PC-3 (cell line): ENCODE results near the gene CEACAM19. TPM values are rescaled to one million over a fixed set of nuclear protein-coding genes. Genes with fewer than 3 reads are reported as not detected.

Source experiments
- ATAC-seq: fragments of 200-7000 bp; cut with Tn5 transposase; 2 replicates; pipeline ENCODE4 v1.9.1; 2020; ENCODE audit warnings: mild to moderate bottlenecking, moderate library complexity
- BruUV-seq: library from RNA; stranded (reverse); fragments of 400-500 nt; replicated peaks from 2 replicates; lab custom pipeline; 2021; lab: Mats Ljungman, UMichigan
- CTCF ChIA-PET: fragments of 300-600 bp; sonication (Branson Sonifier 250); formaldehyde crosslinking; loops from one replicate; lab custom pipeline; 2022; ENCODE audit warnings: antibody characterized with exemption; lab: Charles Lee
- POLR2A ChIA-PET: fragments of 300-600 bp; sonication (Branson Sonifier 250); formaldehyde crosslinking; loops from one replicate; lab custom pipeline; 2022; ENCODE audit warnings: antibody characterized with exemption; ENCODE audit not compliant: unreplicated experiment; lab: Charles Lee
- DNase-seq: peaks from one replicate; pipeline ENCODE4 v3.0.0-alpha.2; 2015
- H2AFZ ChIP-seq: fragments of 300-600 bp; sonication (generic); 2 replicates; pipeline ENCODE4 v1.6.0; 2016; ENCODE audit warnings: antibody characterized with exemption, low read length
- H3F3A ChIP-seq: fragments of 300-600 bp; sonication (generic); one replicate; pipeline ENCODE4 v1.6.0; 2017; ENCODE audit warnings: antibody characterized with exemption, low read length, control low read depth, mild to moderate bottlenecking; ENCODE audit not compliant: unreplicated experiment
- H3K27ac ChIP-seq: fragments of 300-600 bp; sonication (generic); 2 replicates; pipeline ENCODE4 v1.5.1; 2016; ENCODE audit warnings: mild to moderate bottlenecking, low read length
- H3K27me3 ChIP-seq: fragments of 300-600 bp; sonication (generic); 2 replicates; pipeline ENCODE4 v1.6.1; 2016; ENCODE audit warnings: low read length, mixed read lengths
- H3K36me3 ChIP-seq: fragments of 300-600 bp; sonication (generic); 2 replicates; pipeline ENCODE4 v1.6.1; 2016; ENCODE audit warnings: low read depth, mixed run types, low read length, mixed read lengths
- H3K4me1 ChIP-seq: fragments of 300-600 bp; sonication (generic); 2 replicates; pipeline ENCODE4 v1.5.1; 2016; ENCODE audit warnings: low read length; ENCODE audit not compliant: insufficient read depth
- H3K4me2 ChIP-seq: fragments of 300-600 bp; sonication (generic); 2 replicates; pipeline ENCODE4 v1.6.0; 2016; ENCODE audit warnings: low read length
- H3K4me3 ChIP-seq: fragments of 300-600 bp; sonication (generic); 2 replicates; pipeline ENCODE4 v1.5.1; 2016; ENCODE audit warnings: mild to moderate bottlenecking, low read length, mixed read lengths
- H3K79me2 ChIP-seq: fragments of 300-600 bp; sonication (generic); 2 replicates; pipeline ENCODE4 v1.6.1; 2017; ENCODE audit warnings: low read length, mixed read lengths
- H3K9ac ChIP-seq: fragments of 300-600 bp; sonication (generic); 2 replicates; pipeline ENCODE4 v1.6.0; 2016; ENCODE audit warnings: mild to moderate bottlenecking, low read length
- H3K9me2 ChIP-seq: fragments of 300-600 bp; sonication (generic); replicated peaks from 2 replicates; pipeline ENCODE4 v1.6.1; 2016; ENCODE audit warnings: mixed run types, low read length, mixed read lengths
- H3K9me3 ChIP-seq: fragments of 300-600 bp; sonication (generic); 2 replicates; pipeline ENCODE4 v1.6.1; 2016; ENCODE audit warnings: low read length, mixed read lengths
- H4K20me1 ChIP-seq: fragments of 300-600 bp; sonication (generic); 2 replicates; pipeline ENCODE4 v1.6.1; 2016; ENCODE audit warnings: low read length, mixed read lengths
- CTCF ChIP-seq: fragments of 300-600 bp; sonication (generic); conservative IDR thresholded peaks from 2 replicates; pipeline ENCODE4 v1.5.1; 2017; ENCODE audit warnings: antibody characterized with exemption, low read depth, mild to moderate bottlenecking, low read length
- EZH2 ChIP-seq: fragments of 300-600 bp; sonication (generic); IDR thresholded peaks from one replicate; pipeline ENCODE4 v1.6.1; 2017; ENCODE audit warnings: antibody characterized with exemption, mild to moderate bottlenecking, low read length; ENCODE audit not compliant: unreplicated experiment
- EZH2phosphoT487 ChIP-seq: fragments of 300-600 bp; sonication (generic); IDR thresholded peaks from 2 replicates; pipeline ENCODE4 v1.6.1; 2018; ENCODE audit warnings: mild to moderate bottlenecking, antibody characterized with exemption, low read length, borderline replicate concordance
- intact Hi-C: fragments of 100-400 bp; cut with micrococcal nuclease; formaldehyde crosslinking; loops from 2 replicates; pipeline ENCODE4 v1.9.0; 2023
- total RNA-seq: library from RNA; depleted of rRNA; stranded (reverse); fragments of >200 nt; gene quantifications from 2 replicates; pipeline ENCODE4 v1.2.3, GENCODE V29; 2014

CEACAM19 gene
- total RNA-seq, 1 experiment from 2014 or later = 4.3 TPM

GRCh38 chr19:44644402-44645016, 26.8 kb upstream of the CEACAM19 start:
- POLR2A ChIA-PET = interaction anchor here (0.7 to 1.3 kb wide), 2 partner anchors 51 to 56 kb away, joined by 6 to 7 read pairs; no protein-coding TSS in a partner anchor
- CTCF ChIA-PET = interaction anchor here (0.6 kb wide), 1 partner anchor 197 kb away, joined by 4 read pairs; no protein-coding TSS in a partner anchor
- Histone ChIP-seq H4K20me1 (peaks cover 13% of the 10 kb centered on the region), H3K4me1 (peaks cover 40% of the 10 kb centered on the region), H3K36me3 (peaks cover 13% of the 10 kb centered on the region), H3K4me2 (peak overlapping the region; percentile 88), H3K9me3 (no peaks in the 10 kb centered on the region), H3K27ac (peak overlapping the region; percentile 78), H3K27me3 (no peaks in the 10 kb centered on the region), H3F3A (no peaks in the 10 kb centered on the region), H3K9ac (peak overlapping the region; percentile 94), H3K4me3 (peak overlapping the region; percentile 89), H2AFZ (peak overlapping the region; percentile 82), H3K9me2 (no peaks in the 10 kb centered on the region), H3K79me2 (peaks cover 54% of the 10 kb centered on the region)
- TF ChIP-seq EZH2 (no peak), CTCF (no peak), EZH2phosphoT487 (no peak)
- ATAC-seq = peak; percentile 45
- BruUV-seq = TSS peak; percentile 59
- DNase-seq = peak; percentile 44
- intact Hi-C loops = loop anchor here (5.0 kb wide), 1 partner anchor 57 kb away; no protein-coding TSS in a partner anchor

- Histone ChIP-seq H3K4me1 (peaks cover 33% of the 10 kb centered on the region), H3K9me3 (no peaks in the 10 kb centered on the region), H3K4me3 (peak overlapping the region; percentile 51), H3K27ac (no peak overlapping the region), H3F3A (no peaks in the 10 kb centered on the region), H3K9me2 (no peaks in the 10 kb centered on the region), H3K9ac (no peak overlapping the region), H3K36me3 (peaks cover 21% of the 10 kb centered on the region), H3K27me3 (no peaks in the 10 kb centered on the region), H3K79me2 (peaks cover 62% of the 10 kb centered on the region), H3K4me2 (peak overlapping the region; percentile 71), H2AFZ (no peak overlapping the region), H4K20me1 (peaks cover 13% of the 10 kb centered on the region)
- POLR2A ChIA-PET = no interaction called here
- intact Hi-C loops = no loop called here
- DNase-seq (no peak), ATAC-seq (no peak)
- TF ChIP-seq EZH2phosphoT487 (no peak), CTCF (no peak), EZH2 (no peak)
- CTCF ChIA-PET = interaction anchor here (0.7 kb wide), 1 partner anchor 57 kb away, joined by 3 read pairs; no protein-coding TSS in a partner anchor
- no TSS peak for BruUV-seq
Measured at GRCh38 chr19:44645407-44646048, 25.8 kb upstream of the CEACAM19 start.

GRCh38 chr19:44646049-44646416, 25.2 kb upstream of the CEACAM19 start:
- BruUV-seq = TSS peak; percentile 30
- POLR2A ChIA-PET = no interaction called here
- peak overlapping the region; percentile 71 for H3K4me2 ChIP-seq
- no peaks in the 10 kb centered on the region for H3F3A ChIP-seq
- intact Hi-C loops = no loop called here
- H3K4me1 ChIP-seq = peaks cover 28% of the 10 kb centered on the region
- DNase-seq (no peak), ATAC-seq (no peak)
- H4K20me1 ChIP-seq = peaks cover 13% of the 10 kb centered on the region
- peaks cover 62% of the 10 kb centered on the region for H3K79me2 ChIP-seq
- no peak for TF ChIP-seq EZH2phosphoT487
- TF ChIP-seq EZH2 = no peak
- no peak for TF ChIP-seq CTCF
- H3K9ac ChIP-seq = no peak overlapping the region
- peak overlapping the region; percentile 46 for H3K4me3 ChIP-seq
- H3K36me3 ChIP-seq = peaks cover 25% of the 10 kb centered on the region
- H3K9me3 ChIP-seq = no peaks in the 10 kb centered on the region
- H3K9me2 ChIP-seq = no peaks in the 10 kb centered on the region
- CTCF ChIA-PET = no interaction called here
- H2AFZ ChIP-seq = no peak overlapping the region
- no peaks in the 10 kb centered on the region for H3K27me3 ChIP-seq
- no peak overlapping the region for H3K27ac ChIP-seq
